ENCODE data around the gene BDKRB1.

Gene BDKRB1

GRCh38 chr14:96261772-96262655 lies 6.0 kb downstream of the BDKRB1 start:
- no peak for DNase-seq (ENCODE audit: low spot score)

- DNase-seq (ENCODE audit: low spot score) = no peak
Observed at GRCh38 chr14:96263347-96264199, 7.6 kb downstream of the BDKRB1 start.

GRCh38 chr14:96264200-96264553 lies 8.2 kb downstream of the BDKRB1 start:
- DNase-seq (ENCODE audit: low spot score) = no peak

- DNase-seq (ENCODE audit: low spot score) = peak; percentile 54
Observed at GRCh38 chr14:96264853-96265252, 8.8 kb downstream of the BDKRB1 start.

- no peak for DNase-seq (ENCODE audit: low spot score)
Observed at GRCh38 chr14:96265383-96266095, 9.5 kb downstream of the BDKRB1 start.

- peak; percentile 53 for DNase-seq (ENCODE audit: low spot score)
Observed at GRCh38 chr14:96267336-96267735, 11.3 kb downstream of the BDKRB1 start.

- DNase-seq (ENCODE audit: low spot score) = no peak
Observed at GRCh38 chr14:96267916-96268315, 11.9 kb downstream of the BDKRB1 start.

GRCh38 chr14:96268431-96269358 lies 12.7 kb downstream of the BDKRB1 start:
- DNase-seq (ENCODE audit: low spot score) = peak; percentile 94

GRCh38 chr14:96269359-96269710 lies 13.3 kb downstream of the BDKRB1 start:
- no peak for DNase-seq (ENCODE audit: low spot score)

- DNase-seq (ENCODE audit: low spot score) = no peak
Observed at GRCh38 chr14:96270565-96271420, 14.8 kb downstream of the BDKRB1 start.

GRCh38 chr14:96271421-96271762 lies 15.4 kb downstream of the BDKRB1 start:
- no peak for DNase-seq (ENCODE audit: low spot score)

- DNase-seq (ENCODE audit: low spot score) = no peak
Observed at GRCh38 chr14:96272777-96273473, 16.9 kb downstream of the BDKRB1 start.

GRCh38 chr14:96273629-96274028 lies 17.6 kb downstream of the BDKRB1 start:
- no peak for DNase-seq (ENCODE audit: low spot score)

GRCh38 chr14:96274122-96274521 lies 18.1 kb downstream of the BDKRB1 start:
- no peak for DNase-seq (ENCODE audit: low spot score)

- DNase-seq (ENCODE audit: low spot score) = peak; percentile 69
Observed at GRCh38 chr14:96274543-96274942, 18.5 kb downstream of the BDKRB1 start.

GRCh38 chr14:96275177-96276112 lies 19.4 kb downstream of the BDKRB1 start:
- peak; percentile 86 for DNase-seq (ENCODE audit: low spot score)

- DNase-seq (ENCODE audit: low spot score) = no peak
Observed at GRCh38 chr14:96277890-96278289, 21.9 kb downstream of the BDKRB1 start.

GRCh38 chr14:96279564-96279963 lies 23.6 kb downstream of the BDKRB1 start:
- DNase-seq (ENCODE audit: low spot score) = no peak

- no peak for DNase-seq (ENCODE audit: low spot score)
Observed at GRCh38 chr14:96280104-96280503, 24.1 kb downstream of the BDKRB1 start.

All from GM03348 (cell line).